Measurements from ENCODE around the gene PRKCA. TPM values are rescaled to one million over a fixed set of nuclear protein-coding genes. Genes with fewer than 3 reads are reported as not detected.

Gene PRKCA
- total RNA-seq, 4 donors from 2014 or later: 24.5 to 61.9 (median 40.8) TPM

- DNase-seq (ENCODE audit: extremely low spot score): no peak
- H3K27me3 ChIP-seq: no peaks in the 10 kb centered on the region
- peaks cover 0 to 12% (median 5%) of the 10 kb centered on the region in 4 donors for H3K36me3 ChIP-seq
- intact Hi-C loops (cut with DNase I): no loop called here
- TF ChIP-seq POLR2A (IDR thresholded peaks at IDR 0.05; ENCODE audit: low read depth) (no peak), POLR2AphosphoS5 (IDR thresholded peaks at IDR 0.05) (no peak), CTCF (IDR thresholded peaks at IDR 0.05) (no peak), EP300 (IDR thresholded peaks at IDR 0.05) (no peak)
- H3K4me3 ChIP-seq: no peak overlapping the region
- WGBS: 92% methylated on average over 5 of the region's 5 CpGs
- H3K27ac ChIP-seq (replicated peaks in 1 of 4): no peak overlapping the region
- no peaks in the 10 kb centered on the region for H3K4me1 ChIP-seq
- no peaks in the 10 kb centered on the region for H3K9me3 ChIP-seq
These were observed 507.0 kb downstream of the PRKCA start for GRCh38 chr17:66809408-66809807.

- Histone ChIP-seq H3K4me3 (no peak overlapping the region), H3K4me1 (no peaks in the 10 kb centered on the region), H3K27me3 (no peaks in the 10 kb centered on the region), H3K27ac (replicated peaks in 1 of 4) (no peak overlapping the region), H3K36me3 (peaks cover 0 to 4% (median 0%) of the 10 kb centered on the region in 4 donors), H3K9me3 (no peaks in the 10 kb centered on the region)
- intact Hi-C loops (cut with DNase I): no loop called here
- DNase-seq (ENCODE audit: extremely low spot score): no peak
- no peak for TF ChIP-seq POLR2AphosphoS5 (IDR thresholded peaks at IDR 0.05)
- no peak for TF ChIP-seq CTCF (IDR thresholded peaks at IDR 0.05)
- no peak for TF ChIP-seq POLR2A (IDR thresholded peaks at IDR 0.05; ENCODE audit: low read depth)
- TF ChIP-seq EP300 (IDR thresholded peaks at IDR 0.05): no peak
- WGBS: 90% methylated on average over 12 of the region's 12 CpGs
These were observed 508.7 kb downstream of the PRKCA start for GRCh38 chr17:66810951-66811682.

- no peak for DNase-seq (ENCODE audit: extremely low spot score)
- H3K4me1 ChIP-seq: no peaks in the 10 kb centered on the region
- H3K27me3 ChIP-seq: no peaks in the 10 kb centered on the region
- 78% methylated on average over 9 of the region's 9 CpGs for WGBS
- H3K36me3 ChIP-seq: no peaks in the 10 kb centered on the region
- H3K27ac ChIP-seq (replicated peaks in 1 of 4): no peak overlapping the region
- no peak overlapping the region for H3K4me3 ChIP-seq
- no peaks in the 10 kb centered on the region for H3K9me3 ChIP-seq
- no peak for TF ChIP-seq POLR2A (IDR thresholded peaks at IDR 0.05; ENCODE audit: low read depth)
- no peak for TF ChIP-seq POLR2AphosphoS5 (IDR thresholded peaks at IDR 0.05)
- TF ChIP-seq CTCF (IDR thresholded peaks at IDR 0.05): no peak
- TF ChIP-seq EP300 (IDR thresholded peaks at IDR 0.05): no peak
- intact Hi-C loops (cut with DNase I): no loop called here
These were observed 509.3 kb downstream of the PRKCA start for GRCh38 chr17:66811683-66812054.

- H3K27me3 ChIP-seq: no peaks in the 10 kb centered on the region
These were observed 510.2 kb downstream of the PRKCA start for GRCh38 chr17:66812571-66812970.

More at GRCh38 chr17:66812571-66812970, 510.2 kb downstream of the PRKCA start:
- TF ChIP-seq CTCF (IDR thresholded peaks at IDR 0.05) (no peak), EP300 (IDR thresholded peaks at IDR 0.05) (no peak), POLR2AphosphoS5 (IDR thresholded peaks at IDR 0.05) (no peak), POLR2A (IDR thresholded peaks at IDR 0.05; ENCODE audit: low read depth) (no peak)
- no peak for DNase-seq (ENCODE audit: extremely low spot score)
- Histone ChIP-seq H3K36me3 (no peaks in the 10 kb centered on the region), H3K27ac (replicated peaks in 1 of 4) (no peak overlapping the region), H3K4me1 (no peaks in the 10 kb centered on the region), H3K4me3 (no peak overlapping the region), H3K9me3 (peaks cover 0 to 3% (median 0%) of the 10 kb centered on the region in 4 donors)
- intact Hi-C loops (cut with DNase I): no loop called here
- 98% methylated on average over 3 of the region's 5 CpGs for WGBS
